SU-DHL-6 (cell line): Measurements from ENCODE around the gene AKAP8L.

ENCODE experiments used
- EZH2phosphoT487 ChIP-seq: fragments of 200-600 bp; sonication (generic), shearing (Covaris generic); conservative IDR thresholded peaks from 2 replicates; pipeline ENCODE4 v1.6.1; 2018; ENCODE audit warnings: mild to moderate bottlenecking, antibody characterized with exemption, low read length, moderate library complexity, mixed read lengths
- TF ChIP-seq, protein P1 (sequence below): fragments of 200-600 bp; sonication (generic); IDR thresholded peaks from one replicate; pipeline ENCODE4 v1.5.1; 2017; ENCODE audit warnings: antibody characterized with exemption, mild to moderate bottlenecking, low read length, moderate library complexity; ENCODE audit not compliant: insufficient read depth, poor library complexity, severe bottlenecking

DNA sequence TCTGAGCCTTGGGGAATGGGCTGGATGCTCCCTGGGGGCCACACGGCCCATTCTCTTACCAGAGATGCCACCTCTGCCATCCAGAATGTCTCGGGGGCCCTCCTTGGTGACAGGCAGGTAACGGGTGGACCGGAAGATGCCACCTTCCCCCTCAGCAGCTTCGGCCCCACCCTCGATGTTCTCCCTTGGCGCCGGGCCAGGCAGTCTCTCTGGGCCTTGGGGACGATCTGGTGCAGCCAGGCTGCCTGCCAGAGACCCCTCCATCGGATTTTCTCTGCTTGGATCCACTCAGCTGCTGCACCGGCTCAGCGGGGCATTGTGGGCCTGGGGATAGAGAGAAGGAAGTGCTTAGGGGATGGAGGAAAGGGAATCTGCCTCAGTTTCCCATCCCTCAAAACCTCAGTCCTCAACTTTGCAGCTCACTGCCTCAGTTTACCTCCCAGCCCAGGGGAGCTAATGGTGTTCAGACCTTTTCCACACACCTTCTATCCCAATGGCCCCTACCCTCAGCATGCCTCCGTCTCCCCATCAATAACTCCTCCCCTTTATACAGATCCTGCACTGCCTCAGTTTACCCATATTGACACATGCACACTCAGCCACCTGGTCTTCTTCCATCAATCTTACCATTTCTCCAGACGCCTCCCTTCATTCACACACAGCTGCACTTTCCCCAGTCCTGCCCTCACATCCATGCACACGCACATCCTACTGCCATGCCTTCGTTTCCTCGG lies 29.4 kb upstream of the AKAP8L start:
- TF ChIP-seq, protein P1, sequence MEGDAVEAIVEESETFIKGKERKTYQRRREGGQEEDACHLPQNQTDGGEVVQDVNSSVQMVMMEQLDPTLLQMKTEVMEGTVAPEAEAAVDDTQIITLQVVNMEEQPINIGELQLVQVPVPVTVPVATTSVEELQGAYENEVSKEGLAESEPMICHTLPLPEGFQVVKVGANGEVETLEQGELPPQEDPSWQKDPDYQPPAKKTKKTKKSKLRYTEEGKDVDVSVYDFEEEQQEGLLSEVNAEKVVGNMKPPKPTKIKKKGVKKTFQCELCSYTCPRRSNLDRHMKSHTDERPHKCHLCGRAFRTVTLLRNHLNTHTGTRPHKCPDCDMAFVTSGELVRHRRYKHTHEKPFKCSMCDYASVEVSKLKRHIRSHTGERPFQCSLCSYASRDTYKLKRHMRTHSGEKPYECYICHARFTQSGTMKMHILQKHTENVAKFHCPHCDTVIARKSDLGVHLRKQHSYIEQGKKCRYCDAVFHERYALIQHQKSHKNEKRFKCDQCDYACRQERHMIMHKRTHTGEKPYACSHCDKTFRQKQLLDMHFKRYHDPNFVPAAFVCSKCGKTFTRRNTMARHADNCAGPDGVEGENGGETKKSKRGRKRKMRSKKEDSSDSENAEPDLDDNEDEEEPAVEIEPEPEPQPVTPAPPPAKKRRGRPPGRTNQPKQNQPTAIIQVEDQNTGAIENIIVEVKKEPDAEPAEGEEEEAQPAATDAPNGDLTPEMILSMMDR, result no peak
- no peak for TF ChIP-seq EZH2phosphoT487
